C4-2B (cell line): ENCODE results near the gene RPS6KA3.

Source experiments
- CTCF ChIP-seq: fragments of 450-650 bp; conservative IDR thresholded peaks from 2 replicates; pipeline ENCODE4 v1.5.1; 2017; ENCODE audit warnings: mild to moderate bottlenecking
- ZFX ChIP-seq: fragments of 450-650 bp; IDR thresholded peaks from 2 replicates; pipeline ENCODE4 v1.6.1; 2017

- no peak for TF ChIP-seq CTCF
- no peak for TF ChIP-seq ZFX
Observed at GRCh38 chrX:20270562-20270890, 3.8 kb upstream of the RPS6KA3 start.
